ENCODE measurements around the gene ATP6V0E1.

Gene ATP6V0E1

DNA sequence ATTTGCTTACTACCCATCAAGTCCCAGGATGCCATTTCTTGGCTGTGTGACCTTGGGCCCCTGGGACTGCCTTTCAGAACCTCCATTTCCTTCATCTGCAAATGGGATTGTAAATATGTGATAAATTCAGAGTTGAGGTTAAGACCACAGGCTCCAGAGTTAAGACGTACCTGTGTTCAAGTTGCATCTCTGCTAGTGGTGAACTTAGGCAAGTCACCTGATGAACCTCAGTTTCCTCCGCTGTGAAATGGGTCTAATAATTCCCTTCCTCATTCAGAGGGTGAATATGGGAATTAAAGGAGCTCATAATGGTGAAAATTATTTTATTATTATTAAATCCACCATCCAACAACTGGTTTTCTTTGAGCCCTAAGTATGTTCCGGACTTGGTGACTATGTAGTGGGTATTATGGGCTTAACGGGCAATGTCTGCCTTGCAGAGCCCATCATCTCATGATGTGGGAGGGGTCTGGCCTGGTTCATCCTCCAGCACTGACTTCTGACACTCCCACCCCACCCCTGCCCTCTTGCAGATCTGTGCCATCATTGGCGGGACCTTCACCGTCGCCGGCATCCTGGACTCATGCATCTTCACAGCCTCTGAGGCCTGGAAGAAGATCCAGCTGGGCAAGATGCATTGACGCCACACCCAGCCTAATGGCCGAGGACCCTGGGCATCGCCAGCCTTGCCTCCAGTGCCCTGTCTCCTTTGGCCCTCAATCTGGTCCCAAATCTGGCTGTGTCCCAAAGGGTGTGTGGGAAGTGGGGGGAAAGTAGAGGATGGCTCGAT, 33.2 kb upstream of the ATP6V0E1 start:
- peak overlapping the region; percentile 12 for H3K27ac Mint-ChIP-seq
- H3K4me3 Mint-ChIP-seq = no peak overlapping the region
- H3K36me3 Mint-ChIP-seq (ENCODE audit: low read depth) = peaks cover 23% of the 10 kb centered on the region

DNA sequence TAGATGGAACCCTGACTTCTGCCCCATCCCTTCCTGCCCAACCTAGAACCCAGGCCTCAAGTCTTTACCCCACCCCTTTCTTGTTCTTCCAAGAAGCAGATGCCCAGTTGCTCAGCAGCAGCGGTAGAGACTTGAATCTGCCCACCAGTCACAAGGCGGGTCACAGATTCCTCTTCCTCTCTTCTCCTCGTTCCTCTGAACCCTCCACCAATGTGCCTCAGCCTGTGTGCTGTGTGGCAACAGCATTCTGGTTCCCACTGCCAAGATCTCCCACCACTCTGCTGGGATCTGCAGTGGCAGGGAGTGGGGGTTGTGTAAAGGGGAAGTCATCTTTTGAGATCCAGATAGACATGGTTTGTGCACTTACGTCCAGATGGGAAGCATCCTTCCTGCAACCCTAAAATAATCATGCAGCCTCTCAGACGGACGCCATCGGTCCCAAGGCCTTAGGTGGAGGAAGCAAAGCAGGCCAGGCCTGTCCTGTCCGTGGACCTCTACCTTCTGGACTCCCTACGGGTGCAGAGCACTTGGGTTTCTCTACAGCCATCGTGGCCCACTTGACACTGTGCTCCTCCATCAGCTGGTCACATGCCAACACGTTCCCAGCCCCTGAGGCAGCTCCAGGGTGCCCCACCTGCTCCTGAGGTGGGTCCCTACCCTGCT, 32.1 kb upstream of the ATP6V0E1 start:
- no peak overlapping the region for H3K4me3 Mint-ChIP-seq
- no peaks in the 10 kb centered on the region for H3K4me1 Mint-ChIP-seq (ENCODE audit: low read depth)
- no peak for DNase-seq
- H3K27ac Mint-ChIP-seq = peak overlapping the region; percentile 12
- H3K9me3 Mint-ChIP-seq = no peaks in the 10 kb centered on the region
- H3K36me3 Mint-ChIP-seq (ENCODE audit: low read depth) = peaks cover 15% of the 10 kb centered on the region
- no peaks in the 10 kb centered on the region for H3K27me3 Mint-ChIP-seq

More for the DNA sequence above, 33.2 kb upstream of the ATP6V0E1 start:
- Mint-ChIP-seq H3K27me3 (no peaks in the 10 kb centered on the region), H3K9me3 (no peaks in the 10 kb centered on the region), H3K4me1 (ENCODE audit: low read depth) (no peaks in the 10 kb centered on the region)
- no peak for DNase-seq

DNA sequence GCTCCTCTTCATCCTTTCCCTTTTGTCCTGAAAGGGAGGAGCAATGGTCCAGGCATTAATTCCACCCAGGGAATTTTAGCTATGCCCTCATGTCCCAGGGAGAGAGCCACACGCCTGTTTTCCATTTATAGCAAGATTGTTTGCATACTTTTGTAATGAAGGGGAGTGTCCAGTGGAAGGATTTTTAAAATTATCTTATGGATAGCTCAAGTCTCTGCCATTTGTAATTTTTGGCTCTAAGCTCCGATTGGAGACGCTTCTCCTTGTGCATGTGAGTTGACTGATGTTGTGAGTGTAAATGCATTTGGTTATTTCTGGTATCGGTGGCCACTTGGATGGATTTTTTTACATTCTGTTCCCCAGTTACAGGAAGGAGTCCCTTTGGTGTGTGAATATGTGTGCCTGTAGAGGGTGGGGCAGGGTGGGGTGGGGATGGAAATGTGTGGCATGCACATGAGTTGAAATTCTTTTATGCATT, 31.5 kb upstream of the ATP6V0E1 start:
- H3K9me3 Mint-ChIP-seq = no peaks in the 10 kb centered on the region
- H3K4me3 Mint-ChIP-seq = no peak overlapping the region
- H3K27me3 Mint-ChIP-seq = no peaks in the 10 kb centered on the region
- H3K4me1 Mint-ChIP-seq (ENCODE audit: low read depth) = no peaks in the 10 kb centered on the region
- no peak overlapping the region for H3K27ac Mint-ChIP-seq
- H3K36me3 Mint-ChIP-seq (ENCODE audit: low read depth) = peaks cover 12% of the 10 kb centered on the region
- DNase-seq = no peak

DNA sequence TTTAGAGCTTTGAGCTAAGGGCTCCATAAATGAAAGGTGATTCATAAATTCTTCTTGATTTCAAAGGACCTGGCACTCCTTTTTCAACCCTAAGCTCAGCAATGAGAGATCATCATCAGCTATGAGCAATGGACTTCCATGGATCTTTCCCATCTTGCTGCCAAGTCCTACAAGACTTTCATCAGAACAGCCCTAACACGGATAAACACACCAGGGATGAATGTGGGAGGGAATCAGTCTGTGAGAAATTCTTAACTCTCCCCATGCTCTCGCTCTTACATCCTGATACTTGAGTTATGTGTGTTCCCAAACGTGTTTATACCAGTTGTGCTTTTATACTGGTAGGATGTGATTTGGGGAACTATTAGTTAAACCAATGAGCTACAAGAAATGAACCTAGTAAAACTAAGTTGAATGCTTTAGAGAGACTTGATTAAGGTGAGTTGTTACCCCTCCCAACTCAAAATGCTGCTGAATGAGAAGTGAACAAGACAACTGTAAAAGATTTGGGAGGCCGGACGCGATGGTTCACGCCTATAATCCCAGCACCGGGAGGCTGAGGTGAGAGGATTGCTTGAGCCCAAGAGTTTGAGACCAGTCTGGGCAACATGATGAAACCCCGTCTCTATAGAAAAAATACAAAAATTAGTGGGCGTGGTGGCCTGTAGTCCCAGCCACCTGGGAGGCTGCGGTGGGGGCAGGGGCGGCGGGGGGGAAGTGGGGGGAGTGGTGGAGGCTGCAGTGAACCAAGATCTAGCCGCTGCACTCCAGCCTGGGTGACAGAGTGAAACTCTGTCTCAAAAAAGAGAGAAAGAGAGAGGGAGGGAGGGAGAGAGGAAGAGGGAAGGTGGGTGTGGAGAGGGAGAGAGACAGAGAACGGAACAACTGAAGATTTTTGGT, 29.5 kb upstream of the ATP6V0E1 start:
- DNase-seq = no peak
- no peaks in the 10 kb centered on the region for H3K27me3 Mint-ChIP-seq
- H3K4me1 Mint-ChIP-seq (ENCODE audit: low read depth) = peaks cover 7% of the 10 kb centered on the region
- no peak overlapping the region for H3K4me3 Mint-ChIP-seq
- H3K36me3 Mint-ChIP-seq (ENCODE audit: low read depth) = peaks cover 14% of the 10 kb centered on the region
- H3K27ac Mint-ChIP-seq = no peak overlapping the region
- no peaks in the 10 kb centered on the region for H3K9me3 Mint-ChIP-seq

DNA sequence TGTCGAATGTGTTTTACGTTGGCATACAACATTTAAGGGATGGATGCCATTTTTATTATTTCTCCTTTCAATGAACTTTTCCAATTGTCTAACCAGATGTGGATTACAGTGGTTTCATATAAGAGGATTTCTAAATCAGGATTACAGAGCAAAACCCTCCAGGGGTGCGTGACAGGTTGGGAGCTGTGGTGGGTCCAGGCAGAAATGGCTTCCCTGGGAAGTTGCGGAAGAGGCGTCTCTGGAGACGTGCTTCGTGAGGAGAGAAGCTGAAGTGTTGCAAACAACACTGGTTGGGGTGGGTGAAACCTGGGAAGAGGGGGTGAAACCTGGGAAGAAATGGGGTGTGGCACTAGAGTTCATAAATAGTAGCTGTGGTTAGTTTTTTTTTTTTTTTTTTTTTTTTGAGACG, 28.8 kb upstream of the ATP6V0E1 start:
- Mint-ChIP-seq H3K27ac (no peak overlapping the region), H3K4me1 (ENCODE audit: low read depth) (peaks cover 8% of the 10 kb centered on the region), H3K27me3 (no peaks in the 10 kb centered on the region), H3K4me3 (no peak overlapping the region), H3K9me3 (no peaks in the 10 kb centered on the region), H3K36me3 (ENCODE audit: low read depth) (peaks cover 18% of the 10 kb centered on the region)
- no peak for DNase-seq

DNA sequence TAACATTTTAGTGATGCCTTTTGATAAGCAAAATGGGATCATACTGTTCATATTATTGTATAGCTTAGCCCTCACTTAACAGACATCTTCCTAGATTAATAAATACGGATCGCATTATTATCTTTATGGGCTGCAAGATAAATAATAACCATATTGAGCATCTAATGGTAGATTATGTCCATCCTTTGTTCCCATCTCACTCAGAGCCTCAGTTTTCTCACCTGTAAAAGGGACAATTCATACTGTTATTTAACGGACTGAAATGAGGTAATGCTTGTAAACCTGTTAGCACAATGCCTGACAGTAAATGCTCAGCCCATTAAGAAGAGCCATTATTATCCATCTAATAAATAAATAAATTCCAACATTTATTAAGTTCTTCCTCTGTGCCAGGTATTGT, 27.3 kb upstream of the ATP6V0E1 start:
- no peak overlapping the region for H3K4me3 Mint-ChIP-seq
- no peaks in the 10 kb centered on the region for H3K27me3 Mint-ChIP-seq
- peaks cover 22% of the 10 kb centered on the region for H3K36me3 Mint-ChIP-seq (ENCODE audit: low read depth)
- H3K27ac Mint-ChIP-seq = no peak overlapping the region
- H3K4me1 Mint-ChIP-seq (ENCODE audit: low read depth) = peaks cover 19% of the 10 kb centered on the region
- DNase-seq = no peak
- no peaks in the 10 kb centered on the region for H3K9me3 Mint-ChIP-seq

DNA sequence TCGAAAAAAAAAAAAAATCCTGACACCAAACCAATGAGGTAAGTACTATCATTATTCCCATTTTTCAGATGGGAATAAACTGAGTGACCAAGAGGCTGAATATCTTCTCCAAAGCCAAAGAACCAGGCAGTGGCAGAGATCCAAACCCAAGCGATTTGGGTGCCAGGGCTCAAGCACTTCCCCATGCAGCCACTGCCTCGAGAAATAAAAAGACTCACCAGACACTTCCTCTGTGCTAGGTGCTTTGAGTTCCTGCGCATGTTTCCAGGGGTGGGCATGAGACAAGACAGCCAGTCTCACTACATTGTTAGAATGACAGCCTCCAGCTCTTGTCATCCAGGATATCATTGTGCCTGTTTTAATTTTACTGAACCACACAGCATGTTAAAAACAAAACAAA, 26.6 kb upstream of the ATP6V0E1 start:
- no peak overlapping the region for H3K4me3 Mint-ChIP-seq
- H3K36me3 Mint-ChIP-seq (ENCODE audit: low read depth) = peaks cover 27% of the 10 kb centered on the region
- no peaks in the 10 kb centered on the region for H3K9me3 Mint-ChIP-seq
- peaks cover 24% of the 10 kb centered on the region for H3K4me1 Mint-ChIP-seq (ENCODE audit: low read depth)
- H3K27ac Mint-ChIP-seq = no peak overlapping the region
- no peak for DNase-seq
- H3K27me3 Mint-ChIP-seq = no peaks in the 10 kb centered on the region

DNA sequence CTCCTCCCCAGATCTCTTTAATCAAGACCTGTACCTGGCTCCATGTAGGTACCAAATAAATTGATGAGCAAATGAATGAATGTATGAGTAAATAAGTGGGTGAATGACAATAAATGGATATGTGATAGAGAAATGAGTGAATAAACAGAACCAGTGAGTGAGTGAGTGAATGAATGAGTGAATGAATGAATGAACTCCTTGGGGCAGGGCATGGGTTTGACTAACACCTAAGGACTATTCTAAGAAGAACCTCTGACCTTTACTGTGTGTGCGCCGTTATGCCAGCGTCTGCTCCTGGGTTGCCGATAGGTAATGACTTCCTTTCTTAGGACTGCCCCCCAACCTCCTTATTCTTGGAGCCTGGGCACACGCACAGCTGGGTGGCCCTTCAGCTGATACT, 26.1 kb upstream of the ATP6V0E1 start:
- Mint-ChIP-seq H3K4me3 (peak overlapping the region; percentile 1), H3K9me3 (no peaks in the 10 kb centered on the region), H3K36me3 (ENCODE audit: low read depth) (peaks cover 29% of the 10 kb centered on the region), H3K4me1 (ENCODE audit: low read depth) (peaks cover 24% of the 10 kb centered on the region), H3K27me3 (no peaks in the 10 kb centered on the region), H3K27ac (no peak overlapping the region)
- DNase-seq = no peak

DNA sequence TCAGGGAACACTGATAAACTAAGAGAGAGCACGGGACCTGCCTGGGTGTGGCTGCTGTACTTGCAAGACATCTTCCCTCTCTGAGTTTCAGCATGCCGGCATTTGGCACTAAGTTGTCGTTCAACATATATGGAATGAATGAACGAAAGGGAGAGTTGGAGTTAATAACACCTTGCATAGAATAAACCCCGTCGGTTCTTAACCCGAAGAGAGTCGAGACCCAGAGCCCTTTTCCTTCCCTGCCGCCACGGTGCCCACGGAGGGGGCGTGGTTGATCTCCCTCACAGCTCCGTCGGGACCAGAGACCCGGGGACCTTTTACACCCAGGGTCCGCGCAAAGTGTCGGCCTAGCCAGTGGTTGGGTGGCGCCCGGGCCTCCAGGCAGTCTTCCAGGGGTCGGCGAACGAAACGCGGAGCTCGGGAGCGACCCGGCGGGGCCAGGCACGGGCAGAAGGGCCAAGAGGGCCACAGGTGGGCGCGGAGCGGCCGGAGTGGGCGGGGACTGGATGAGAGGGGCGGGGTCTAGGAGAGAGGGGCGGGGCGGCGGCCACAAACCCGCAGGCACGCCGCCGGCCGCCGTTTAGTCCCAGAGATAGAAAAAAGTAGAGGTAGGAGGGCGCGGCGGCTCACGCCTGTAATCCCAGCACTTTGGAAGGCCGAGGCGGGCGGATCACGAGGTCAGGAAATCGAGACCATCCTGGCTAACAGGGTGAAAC, 25.1 kb upstream of the ATP6V0E1 start:
- Mint-ChIP-seq H3K27me3 (no peaks in the 10 kb centered on the region), H3K9me3 (no peaks in the 10 kb centered on the region), H3K36me3 (ENCODE audit: low read depth) (peaks cover 33% of the 10 kb centered on the region), H3K27ac (peak overlapping the region; percentile 94), H3K4me1 (ENCODE audit: low read depth) (peaks cover 24% of the 10 kb centered on the region), H3K4me3 (peak overlapping the region; percentile 90)
- DNase-seq = peak; percentile 85

DNA sequence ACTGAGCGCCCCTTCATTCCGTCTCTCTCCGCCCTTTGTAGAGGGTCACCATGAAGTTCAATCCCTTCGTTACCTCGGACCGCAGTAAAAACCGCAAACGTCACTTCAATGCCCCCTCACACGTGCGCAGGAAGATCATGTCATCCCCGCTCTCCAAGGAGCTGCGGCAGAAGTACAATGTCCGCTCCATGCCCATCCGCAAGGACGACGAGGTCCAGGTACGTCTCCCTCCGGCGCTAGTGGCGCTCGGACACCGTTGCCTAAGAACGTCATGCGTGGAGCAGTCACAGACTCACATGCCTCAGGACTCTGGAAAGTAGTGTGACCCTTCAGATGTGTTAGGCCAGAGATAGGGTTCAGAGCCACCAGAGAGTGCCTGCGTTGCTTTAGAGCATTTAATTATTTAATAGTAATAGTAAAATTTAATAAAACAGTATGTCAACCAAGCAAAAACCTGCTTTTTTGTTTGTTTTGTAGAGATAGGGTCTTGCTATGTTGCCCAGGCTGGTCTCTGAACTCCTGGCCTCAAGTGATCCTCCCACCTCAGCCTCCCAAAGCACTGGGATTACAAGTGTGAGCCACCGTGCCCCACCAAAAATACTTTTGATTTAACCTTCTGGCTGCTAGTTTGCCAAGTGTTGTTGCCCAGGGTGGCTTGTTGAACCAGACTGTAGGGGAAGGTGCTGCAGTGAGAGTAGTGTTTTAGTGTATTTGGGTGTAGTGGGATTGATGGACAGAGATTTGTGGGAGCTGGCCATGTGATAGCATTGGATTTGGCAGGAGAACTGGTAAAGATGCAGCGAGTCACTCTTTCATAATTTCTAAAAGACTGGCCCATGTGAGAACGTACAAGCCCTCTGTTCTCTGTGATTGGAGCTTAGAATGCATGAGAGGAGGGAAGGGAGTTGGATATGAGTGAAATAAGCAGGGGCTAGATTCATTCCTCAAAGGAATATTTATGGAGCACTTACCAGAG, 23.5 kb upstream of the ATP6V0E1 start:
- peak; percentile 43 for DNase-seq

DNA sequence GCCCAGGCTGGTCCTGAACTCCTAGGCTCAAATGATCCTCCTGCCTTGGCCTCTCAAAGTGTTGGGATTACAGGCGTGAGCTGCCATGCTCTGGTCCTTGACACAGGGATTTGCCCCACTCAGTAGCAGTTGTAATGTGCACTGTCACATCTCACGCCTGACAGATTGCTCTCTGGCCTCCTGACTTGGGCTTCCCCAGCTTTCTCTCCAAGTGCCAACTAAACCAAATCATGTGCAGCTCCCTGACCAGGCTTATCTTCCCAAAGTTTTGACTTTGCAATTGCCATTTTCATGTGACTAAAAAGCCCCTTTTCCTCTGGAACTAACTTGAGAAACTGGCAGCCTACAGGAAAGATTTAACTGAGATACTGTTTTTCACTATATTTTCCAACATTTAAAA, 13.7 kb upstream of the ATP6V0E1 start:
- no peak for DNase-seq
- H3K27me3 Mint-ChIP-seq = no peaks in the 10 kb centered on the region

More for the DNA sequence above, 23.5 kb upstream of the ATP6V0E1 start:
- Mint-ChIP-seq H3K4me1 (ENCODE audit: low read depth) (peaks cover 26% of the 10 kb centered on the region), H3K27ac (peak overlapping the region; percentile 94), H3K27me3 (no peaks in the 10 kb centered on the region), H3K4me3 (peak overlapping the region; percentile 90), H3K36me3 (ENCODE audit: low read depth) (peaks cover 45% of the 10 kb centered on the region), H3K9me3 (no peaks in the 10 kb centered on the region)

DNA sequence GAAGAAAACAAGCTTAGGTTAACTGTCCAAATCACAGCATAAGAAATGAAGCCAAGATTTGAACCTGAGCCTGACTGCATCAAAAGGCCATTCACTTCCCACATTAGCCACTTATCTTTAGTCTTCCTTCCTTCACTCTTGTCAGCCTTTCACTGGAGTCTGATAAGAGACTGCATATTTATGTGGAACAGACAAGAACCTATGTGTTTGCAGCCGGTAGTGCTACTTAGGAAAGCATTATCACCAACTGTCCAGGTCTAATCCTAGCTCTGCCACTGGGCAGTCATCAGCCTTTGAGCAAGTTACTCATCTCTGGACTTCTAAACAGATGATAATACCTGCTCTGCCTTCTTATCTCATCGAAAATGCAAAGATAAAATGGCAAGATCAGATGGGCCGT, 12.1 kb upstream of the ATP6V0E1 start:
- Mint-ChIP-seq H3K4me3 (no peak overlapping the region), H3K4me1 (ENCODE audit: low read depth) (no peaks in the 10 kb centered on the region), H3K36me3 (ENCODE audit: low read depth) (peaks cover 26% of the 10 kb centered on the region), H3K9me3 (no peaks in the 10 kb centered on the region), H3K27me3 (no peaks in the 10 kb centered on the region), H3K27ac (no peak overlapping the region)
- no peak for DNase-seq

More for the DNA sequence above, 13.7 kb upstream of the ATP6V0E1 start:
- Mint-ChIP-seq H3K4me1 (ENCODE audit: low read depth) (no peaks in the 10 kb centered on the region), H3K4me3 (no peak overlapping the region), H3K36me3 (ENCODE audit: low read depth) (peaks cover 37% of the 10 kb centered on the region), H3K27ac (no peak overlapping the region), H3K9me3 (no peaks in the 10 kb centered on the region)

DNA sequence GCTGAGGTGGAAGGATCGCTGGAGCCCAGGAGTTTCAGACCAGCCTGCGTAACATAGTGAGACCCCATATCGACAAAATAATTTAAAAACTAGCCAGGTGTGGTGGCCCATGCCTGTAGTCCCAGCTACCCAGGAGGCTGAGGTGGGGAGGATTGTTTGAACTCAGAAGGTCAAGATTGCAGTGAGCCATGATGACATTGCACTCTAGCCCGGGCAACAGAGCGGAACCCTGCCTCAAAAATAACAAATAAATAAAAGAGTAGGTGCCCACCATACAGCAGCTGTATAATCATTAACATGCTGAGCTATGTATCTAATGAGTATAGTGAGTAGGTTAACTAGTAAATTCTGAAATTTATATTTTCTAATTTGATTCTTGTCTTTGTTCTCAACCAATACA, 11.0 kb upstream of the ATP6V0E1 start:
- no peaks in the 10 kb centered on the region for H3K4me1 Mint-ChIP-seq (ENCODE audit: low read depth)
- peaks cover 24% of the 10 kb centered on the region for H3K36me3 Mint-ChIP-seq (ENCODE audit: low read depth)
- no peak for DNase-seq
- H3K27ac Mint-ChIP-seq = no peak overlapping the region
- H3K27me3 Mint-ChIP-seq = no peaks in the 10 kb centered on the region
- H3K4me3 Mint-ChIP-seq = no peak overlapping the region
- H3K9me3 Mint-ChIP-seq = no peaks in the 10 kb centered on the region
